ENCODE results near the gene IRF2BP2. TPM values are rescaled to one million over a fixed set of nuclear protein-coding genes. Genes with fewer than 3 reads are reported as not detected.

Gene IRF2BP2
- total and polyA plus RNA-seq, 2 of the 13 experiments (the other 11 are each of a cell fraction or from before 2014, with no cell fraction given), result 140 to 147 TPM

- TF ChIP-seq ZGPAT (CRISPR knock-in tag; IDR thresholded peaks at IDR 0.05), result peak; percentile 83
- no peak for TF ChIP-seq ZFP36 (IDR thresholded peaks at IDR 0.05; ENCODE audit: borderline replicate concordance, low read depth, low read length, partially characterized antibody)
- TF ChIP-seq GABPA (IDR thresholded peaks at IDR 0.05; ENCODE audit: low read depth, low read length), result no peak
- peak; percentile 35 for TF ChIP-seq GABPA (CRISPR knock-in tag; IDR thresholded peaks at IDR 0.05; ENCODE audit: low read depth)
- TF ChIP-seq PPARG (CRISPR knock-in tag; conservative IDR thresholded peaks at IDR 0.05), result peak; percentile 35; the same call in 1 of the 2 replicates
- TF ChIP-seq ZFP36L1 (CRISPR knock-in tag; IDR thresholded peaks at IDR 0.05), result peak; percentile 70; the same call in 1 of the 2 replicates
- peak; percentile 74 for TF ChIP-seq MAX (IDR thresholded peaks at IDR 0.05)
- TF ChIP-seq TARDBP (CRISPR knock-in tag; IDR thresholded peaks at IDR 0.05), result peak; percentile 87
- TF ChIP-seq POLR2AphosphoS2 (IDR thresholded peaks at IDR 0.05; ENCODE audit: low read depth, low read length), result no peak
- peak; percentile 49; the same call in 1 of the 2 replicates for TF ChIP-seq SMC3 (IDR thresholded peaks at IDR 0.05; ENCODE audit: low read length)
- TF ChIP-seq HOMEZ (CRISPR knock-in tag; IDR thresholded peaks at IDR 0.05; ENCODE audit: low read depth), result peak; percentile 87
- TF ChIP-seq TAF1 (CRISPR knock-in tag; IDR thresholded peaks at IDR 0.05), result peak; percentile 57; the same call in 1 of the 2 replicates
- peak; percentile 40 for TF ChIP-seq STAG1 (CRISPR knock-in tag; IDR thresholded peaks at IDR 0.05)
- no peak for TF ChIP-seq ZNF691 (CRISPR knock-in tag; IDR thresholded peaks at IDR 0.05; ENCODE audit: borderline replicate concordance, low read depth)
- TF ChIP-seq DMAP1 (CRISPR knock-in tag; IDR thresholded peaks at IDR 0.05), result peak; percentile 65; the same call in 1 of the 2 replicates
- TF ChIP-seq THAP11 (CRISPR knock-in tag; IDR thresholded peaks at IDR 0.05), result peak; percentile 77
- TF ChIP-seq MED13 (CRISPR knock-in tag; IDR thresholded peaks at IDR 0.05), result peak; percentile 93
- no peak for TF ChIP-seq ZNF670 (CRISPR knock-in tag; IDR thresholded peaks at IDR 0.05; ENCODE audit: borderline replicate concordance)
- TF ChIP-seq ZNF3 (CRISPR knock-in tag; IDR thresholded peaks at IDR 0.05), result peak; percentile 71
- peak; percentile 94 for TF ChIP-seq ARID3A (IDR thresholded peaks at IDR 0.05; ENCODE audit: low read depth, low read length)
- no peak for TF ChIP-seq SSRP1 (CRISPR knock-in tag; IDR thresholded peaks at IDR 0.05)
- 0 out of 2 replicates have a peak, but pooled peaks have one; percentile 29 for TF ChIP-seq BRCA1 (CRISPR knock-in tag; IDR thresholded peaks at IDR 0.05)
- no peak for TF ChIP-seq NFKB2 (CRISPR knock-in tag; IDR thresholded peaks at IDR 0.05; ENCODE audit: borderline replicate concordance)
- TF ChIP-seq ZFY (CRISPR knock-in tag; IDR thresholded peaks at IDR 0.05), result peak; percentile 58; the same call in 1 of the 2 replicates
- no peak for TF ChIP-seq ZNF24 (IDR thresholded peaks at IDR 0.05)
- peak; percentile 85 for TF ChIP-seq SIX1 (CRISPR knock-in tag; IDR thresholded peaks at IDR 0.05; ENCODE audit: borderline replicate concordance)
Observed at GRCh38 chr1:234638832-234639799, 29.1 kb upstream of the IRF2BP2 start (continued).

Data from HepG2 (cell line).